Measurements from ENCODE around the gene CYP26A1. TPM values are rescaled to one million over a fixed set of nuclear protein-coding genes. Genes with fewer than 3 reads are reported as not detected.
A peak's percentile ranks its signal among the peaks of the same experiment; 100 is the strongest.

CYP26A1 gene, protein sequence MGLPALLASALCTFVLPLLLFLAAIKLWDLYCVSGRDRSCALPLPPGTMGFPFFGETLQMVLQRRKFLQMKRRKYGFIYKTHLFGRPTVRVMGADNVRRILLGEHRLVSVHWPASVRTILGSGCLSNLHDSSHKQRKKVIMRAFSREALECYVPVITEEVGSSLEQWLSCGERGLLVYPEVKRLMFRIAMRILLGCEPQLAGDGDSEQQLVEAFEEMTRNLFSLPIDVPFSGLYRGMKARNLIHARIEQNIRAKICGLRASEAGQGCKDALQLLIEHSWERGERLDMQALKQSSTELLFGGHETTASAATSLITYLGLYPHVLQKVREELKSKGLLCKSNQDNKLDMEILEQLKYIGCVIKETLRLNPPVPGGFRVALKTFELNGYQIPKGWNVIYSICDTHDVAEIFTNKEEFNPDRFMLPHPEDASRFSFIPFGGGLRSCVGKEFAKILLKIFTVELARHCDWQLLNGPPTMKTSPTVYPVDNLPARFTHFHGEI
- polyA plus RNA-seq: not detected

DNA sequence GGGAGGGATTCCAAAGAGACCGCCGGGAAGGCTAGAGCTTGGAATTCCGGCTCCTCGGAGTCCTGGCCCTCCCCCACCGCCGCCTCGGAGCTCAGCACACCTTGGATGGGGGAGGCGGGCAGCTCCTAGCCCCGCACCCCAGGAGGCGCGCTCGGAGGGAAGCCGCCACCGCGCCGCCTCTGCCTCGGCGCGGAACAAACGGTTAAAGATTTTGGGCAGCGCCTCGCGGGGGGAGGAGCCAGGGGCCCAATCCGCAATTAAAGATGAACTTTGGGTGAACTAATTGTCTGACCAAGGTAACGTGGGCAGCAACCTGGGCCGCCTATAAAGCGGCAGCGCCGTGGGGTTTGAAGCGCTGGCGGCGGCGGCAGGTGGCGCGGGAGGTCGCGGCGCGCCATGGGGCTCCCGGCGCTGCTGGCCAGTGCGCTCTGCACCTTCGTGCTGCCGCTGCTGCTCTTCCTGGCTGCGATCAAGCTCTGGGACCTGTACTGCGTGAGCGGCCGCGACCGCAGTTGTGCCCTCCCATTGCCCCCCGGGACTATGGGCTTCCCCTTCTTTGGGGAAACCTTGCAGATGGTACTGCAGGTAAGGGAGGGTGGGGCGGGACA is at the start of gene CYP26A1:
Gene CYP26A1, plus strand, starts transcription at position 355 of the 608 bp plus-strand sequence. Its CDS starts 42 bp downstream, at position 397.
- Histone ChIP-seq H3K9me3 (ENCODE audit: control insufficient read depth in 2 of 2, insufficient read depth in 1 of 2, low read depth in 1 of 2, low read length in 1 of 2) (peaks cover 0 to 1% of the 10 kb centered on the region in 2 donors), H3K27me3 (ENCODE audit: control insufficient read depth in 1 of 2, insufficient read depth in 2 of 2, low read length in 2 of 2) (peaks cover 19 to 40% of the 10 kb centered on the region in 2 donors), H3K36me3 (ENCODE audit: control insufficient read depth in 2 of 2, insufficient read depth in 2 of 2, low read length in 1 of 2) (no peaks in the 10 kb centered on the region), H3K4me3 (ENCODE audit: low read depth in 1 of 2, low read length in 2 of 2) (peak within 1 kb of the TSS in 1 of 2 donors; percentile 33), H3K27ac (ENCODE audit: low read depth in 2 of 2, low read length in 1 of 2) (no peak within 1 kb of the TSS), H3K4me1 (ENCODE audit: control insufficient read depth in 2 of 2, insufficient read depth in 2 of 2, low read length in 1 of 2) (peaks cover 7 to 14% of the 10 kb centered on the region in 2 donors)
- WGBS, 2 donors: 0 to 1% methylated on average over 37 to 52 of the region's 52 CpGs

DNA sequence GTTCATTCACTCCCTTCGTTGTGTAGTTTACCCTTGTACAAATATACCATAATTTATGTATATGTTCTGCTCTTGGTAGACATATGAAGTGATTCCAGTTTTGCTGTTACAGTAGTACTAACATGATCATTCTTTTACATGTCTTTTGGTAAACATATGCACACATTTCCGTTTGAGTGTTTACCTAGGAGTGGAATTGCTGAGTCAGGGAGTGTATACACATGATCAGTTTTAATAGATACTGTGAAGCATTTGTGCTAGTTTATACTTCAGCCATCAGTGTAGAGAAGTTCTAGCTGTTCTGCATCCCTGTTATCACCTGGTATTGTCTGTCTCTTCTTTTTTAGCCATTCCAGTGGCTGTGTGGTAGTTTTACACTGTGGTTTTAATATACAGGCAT is 47.6 kb upstream of the CYP26A1 start:
- H3K4me3 ChIP-seq (ENCODE audit: low read depth in 1 of 2, low read length in 2 of 2): no peak overlapping the region
- no peaks in the 10 kb centered on the region for H3K4me1 ChIP-seq (ENCODE audit: control insufficient read depth in 2 of 2, insufficient read depth in 2 of 2, low read length in 1 of 2)
- 61 to 71% methylated on average over 2 of the region's 2 CpGs for WGBS, 2 donors
- no peak overlapping the region for H3K27ac ChIP-seq (ENCODE audit: low read depth in 2 of 2, low read length in 1 of 2)
- H3K9me3 ChIP-seq (ENCODE audit: control insufficient read depth in 2 of 2, insufficient read depth in 1 of 2, low read depth in 1 of 2, low read length in 1 of 2): no peaks in the 10 kb centered on the region
- peaks cover 0 to 2% of the 10 kb centered on the region in 2 donors for H3K36me3 ChIP-seq (ENCODE audit: control insufficient read depth in 2 of 2, insufficient read depth in 2 of 2, low read length in 1 of 2)
- no peaks in the 10 kb centered on the region for H3K27me3 ChIP-seq (ENCODE audit: control insufficient read depth in 1 of 2, insufficient read depth in 2 of 2, low read length in 2 of 2)

DNA sequence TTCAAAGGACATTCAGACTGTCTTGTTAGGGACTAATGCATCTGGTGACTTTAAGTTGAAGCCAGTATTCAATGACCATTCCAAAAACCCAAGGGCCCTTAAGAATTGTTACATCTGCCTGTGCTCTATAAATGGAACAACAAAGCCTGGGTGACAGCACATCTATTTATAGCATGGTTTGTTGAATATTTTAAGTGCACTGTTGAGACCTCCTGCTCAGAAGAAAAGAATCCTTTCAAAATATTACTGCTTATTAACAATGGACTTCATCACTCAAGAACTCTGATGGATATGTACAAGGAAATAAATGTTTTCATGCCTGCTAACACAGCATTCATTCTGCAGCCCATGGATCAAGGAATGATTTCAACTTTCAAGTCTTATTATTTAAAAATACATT is 46.2 kb upstream of the CYP26A1 start:
- H3K4me3 ChIP-seq (ENCODE audit: low read depth in 1 of 2, low read length in 2 of 2): no peak overlapping the region
- no peaks in the 10 kb centered on the region for H3K4me1 ChIP-seq (ENCODE audit: control insufficient read depth in 2 of 2, insufficient read depth in 2 of 2, low read length in 1 of 2)
- H3K36me3 ChIP-seq (ENCODE audit: control insufficient read depth in 2 of 2, insufficient read depth in 2 of 2, low read length in 1 of 2): no peaks in the 10 kb centered on the region
- no peaks in the 10 kb centered on the region for H3K27me3 ChIP-seq (ENCODE audit: control insufficient read depth in 1 of 2, insufficient read depth in 2 of 2, low read length in 2 of 2)
- no peaks in the 10 kb centered on the region for H3K9me3 ChIP-seq (ENCODE audit: control insufficient read depth in 2 of 2, insufficient read depth in 1 of 2, low read depth in 1 of 2, low read length in 1 of 2)
- H3K27ac ChIP-seq (ENCODE audit: low read depth in 2 of 2, low read length in 1 of 2): no peak overlapping the region

DNA sequence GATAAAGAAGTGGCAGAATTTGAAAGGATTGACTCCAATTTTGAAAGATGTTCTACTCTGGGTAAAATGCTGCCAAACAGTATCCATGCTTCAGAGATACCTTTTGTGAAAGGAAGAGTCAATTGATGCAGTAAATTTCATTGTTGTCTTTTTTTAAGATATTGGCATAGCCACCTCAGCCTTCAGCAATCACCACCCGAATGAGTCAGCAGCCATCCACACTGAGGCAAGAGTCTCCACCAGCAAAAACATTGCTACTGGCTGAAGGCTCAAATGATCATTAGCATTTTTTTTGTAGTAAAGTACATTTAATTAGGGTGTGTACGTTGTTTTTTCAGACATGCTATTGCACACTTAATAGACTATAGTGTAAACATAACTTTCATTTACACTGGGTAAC is 44.8 kb upstream of the CYP26A1 start:
- WGBS, 2 donors: 58 to 61% methylated on average over 2 of the region's 2 CpGs
- H3K27me3 ChIP-seq (ENCODE audit: control insufficient read depth in 1 of 2, insufficient read depth in 2 of 2, low read length in 2 of 2): no peaks in the 10 kb centered on the region
- no peaks in the 10 kb centered on the region for H3K4me1 ChIP-seq (ENCODE audit: control insufficient read depth in 2 of 2, insufficient read depth in 2 of 2, low read length in 1 of 2)
- no peak overlapping the region for H3K27ac ChIP-seq (ENCODE audit: low read depth in 2 of 2, low read length in 1 of 2)
- no peaks in the 10 kb centered on the region for H3K36me3 ChIP-seq (ENCODE audit: control insufficient read depth in 2 of 2, insufficient read depth in 2 of 2, low read length in 1 of 2)
- no peak overlapping the region for H3K4me3 ChIP-seq (ENCODE audit: low read depth in 1 of 2, low read length in 2 of 2)
- H3K9me3 ChIP-seq (ENCODE audit: control insufficient read depth in 2 of 2, insufficient read depth in 1 of 2, low read depth in 1 of 2, low read length in 1 of 2): no peaks in the 10 kb centered on the region

DNA sequence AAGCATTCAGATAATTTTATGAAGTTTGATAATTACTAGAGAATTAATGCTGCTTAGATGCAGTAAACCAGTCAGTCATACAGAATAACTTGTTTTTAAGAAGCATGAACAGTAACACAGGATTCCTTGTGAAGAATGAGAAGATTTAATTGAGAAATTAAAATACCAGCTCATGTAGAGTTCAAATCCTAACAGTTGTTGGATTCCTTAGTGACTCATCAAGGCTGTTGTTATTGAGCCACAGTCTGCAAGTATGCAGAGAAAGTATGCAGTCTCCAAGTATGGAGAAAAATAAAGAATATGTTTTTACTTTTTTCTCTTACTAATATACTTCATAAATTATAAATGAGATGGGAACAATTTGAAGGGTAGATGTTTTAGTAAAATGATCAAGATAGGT is 43.3 kb upstream of the CYP26A1 start:
- Histone ChIP-seq H3K27ac (ENCODE audit: low read depth in 2 of 2, low read length in 1 of 2) (no peak overlapping the region), H3K27me3 (ENCODE audit: control insufficient read depth in 1 of 2, insufficient read depth in 2 of 2, low read length in 2 of 2) (no peaks in the 10 kb centered on the region), H3K4me3 (ENCODE audit: low read depth in 1 of 2, low read length in 2 of 2) (no peak overlapping the region), H3K36me3 (ENCODE audit: control insufficient read depth in 2 of 2, insufficient read depth in 2 of 2, low read length in 1 of 2) (no peaks in the 10 kb centered on the region), H3K4me1 (ENCODE audit: control insufficient read depth in 2 of 2, insufficient read depth in 2 of 2, low read length in 1 of 2) (no peaks in the 10 kb centered on the region), H3K9me3 (ENCODE audit: control insufficient read depth in 2 of 2, insufficient read depth in 1 of 2, low read depth in 1 of 2, low read length in 1 of 2) (no peaks in the 10 kb centered on the region)

DNA sequence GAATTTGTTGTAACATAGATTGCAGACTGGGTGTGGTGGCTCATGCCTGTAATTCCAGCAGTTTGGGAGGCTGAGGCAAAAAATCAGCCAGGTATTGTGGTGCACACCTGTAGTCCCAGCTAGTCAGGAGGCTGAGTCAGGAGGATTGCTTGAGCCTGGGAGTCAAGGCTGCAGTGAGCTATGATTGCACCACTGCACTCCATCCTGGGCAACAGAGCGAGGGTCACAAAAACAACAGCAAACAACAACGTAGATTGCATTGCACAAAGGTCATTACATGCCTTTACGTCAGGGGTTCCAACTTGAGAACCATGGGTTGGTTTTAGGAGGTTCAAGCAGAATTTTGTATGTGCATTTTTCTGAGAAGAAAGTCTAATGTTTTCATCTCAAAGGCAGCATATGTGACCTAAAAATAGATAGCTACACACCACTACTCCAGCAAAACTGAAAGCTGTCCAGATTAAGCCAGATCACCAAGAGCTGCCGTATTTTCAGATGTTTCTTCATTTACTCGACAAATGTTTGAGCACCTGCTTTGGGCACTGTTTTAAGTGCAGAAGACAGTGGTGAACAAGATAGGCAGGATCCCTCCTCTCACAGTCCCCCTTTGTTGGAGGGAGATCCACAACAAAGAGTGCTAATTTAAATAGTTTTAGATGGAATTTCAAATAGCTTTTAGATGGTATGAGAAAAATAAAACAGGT is 41.4 kb upstream of the CYP26A1 start:
- no peak overlapping the region for H3K27ac ChIP-seq (ENCODE audit: low read depth in 2 of 2, low read length in 1 of 2)
- H3K36me3 ChIP-seq (ENCODE audit: control insufficient read depth in 2 of 2, insufficient read depth in 2 of 2, low read length in 1 of 2): no peaks in the 10 kb centered on the region
- H3K4me1 ChIP-seq (ENCODE audit: control insufficient read depth in 2 of 2, insufficient read depth in 2 of 2, low read length in 1 of 2): no peaks in the 10 kb centered on the region
- H3K9me3 ChIP-seq (ENCODE audit: control insufficient read depth in 2 of 2, insufficient read depth in 1 of 2, low read depth in 1 of 2, low read length in 1 of 2): no peaks in the 10 kb centered on the region
- 87 to 88% methylated on average over 5 of the region's 5 CpGs for WGBS, 2 donors
- H3K4me3 ChIP-seq (ENCODE audit: low read depth in 1 of 2, low read length in 2 of 2): no peak overlapping the region
- no peaks in the 10 kb centered on the region for H3K27me3 ChIP-seq (ENCODE audit: control insufficient read depth in 1 of 2, insufficient read depth in 2 of 2, low read length in 2 of 2)

DNA sequence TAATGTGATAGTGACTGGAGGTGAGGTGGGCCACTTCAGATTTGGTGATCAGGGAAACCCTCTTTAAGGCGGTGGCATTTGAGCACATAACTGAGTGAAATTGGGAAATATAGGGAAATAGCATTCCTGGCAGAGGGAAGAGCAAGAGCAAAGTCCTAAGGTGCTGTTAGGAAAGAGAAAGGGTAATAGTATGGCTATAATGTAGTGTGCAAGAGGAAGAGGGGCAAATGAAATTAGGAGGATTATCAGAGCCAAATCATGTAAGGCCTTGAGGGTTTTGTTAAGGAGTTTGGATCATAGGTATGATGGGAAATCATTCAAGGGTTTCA is 40.9 kb upstream of the CYP26A1 start:
- H3K4me3 ChIP-seq (ENCODE audit: low read depth in 1 of 2, low read length in 2 of 2): no peak overlapping the region
- no peak overlapping the region for H3K27ac ChIP-seq (ENCODE audit: low read depth in 2 of 2, low read length in 1 of 2)
- H3K9me3 ChIP-seq (ENCODE audit: control insufficient read depth in 2 of 2, insufficient read depth in 1 of 2, low read depth in 1 of 2, low read length in 1 of 2): no peaks in the 10 kb centered on the region
- WGBS, 2 donors: 97 to 100% methylated on average over 1 of the region's 1 CpG
- no peaks in the 10 kb centered on the region for H3K27me3 ChIP-seq (ENCODE audit: control insufficient read depth in 1 of 2, insufficient read depth in 2 of 2, low read length in 2 of 2)
- H3K36me3 ChIP-seq (ENCODE audit: control insufficient read depth in 2 of 2, insufficient read depth in 2 of 2, low read length in 1 of 2): no peaks in the 10 kb centered on the region
- H3K4me1 ChIP-seq (ENCODE audit: control insufficient read depth in 2 of 2, insufficient read depth in 2 of 2, low read length in 1 of 2): no peaks in the 10 kb centered on the region

DNA sequence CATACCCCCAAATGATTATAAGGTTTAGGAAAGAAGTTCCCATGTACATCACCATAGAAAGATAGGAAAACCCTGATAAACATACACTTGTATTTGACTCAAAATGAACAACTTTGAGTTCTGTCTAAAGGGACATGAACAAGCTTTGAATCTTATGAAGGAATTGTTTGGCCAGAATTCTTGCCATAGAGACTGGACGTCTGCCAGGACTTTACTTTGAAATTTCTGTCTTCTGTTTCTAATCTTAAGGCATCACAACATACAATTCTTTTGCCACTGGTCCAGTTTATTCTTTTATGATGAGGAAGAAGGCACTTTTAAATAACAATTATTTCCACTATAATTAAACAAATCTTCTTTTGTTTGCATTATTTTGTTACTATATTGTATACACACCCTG is 39.3 kb upstream of the CYP26A1 start:
- WGBS, 2 donors: 11 to 43% methylated on average over 1 of the region's 1 CpG
- Histone ChIP-seq H3K27me3 (ENCODE audit: control insufficient read depth in 1 of 2, insufficient read depth in 2 of 2, low read length in 2 of 2) (no peaks in the 10 kb centered on the region), H3K27ac (ENCODE audit: low read depth in 2 of 2, low read length in 1 of 2) (no peak overlapping the region), H3K4me1 (ENCODE audit: control insufficient read depth in 2 of 2, insufficient read depth in 2 of 2, low read length in 1 of 2) (no peaks in the 10 kb centered on the region), H3K9me3 (ENCODE audit: control insufficient read depth in 2 of 2, insufficient read depth in 1 of 2, low read depth in 1 of 2, low read length in 1 of 2) (no peaks in the 10 kb centered on the region), H3K36me3 (ENCODE audit: control insufficient read depth in 2 of 2, insufficient read depth in 2 of 2, low read length in 1 of 2) (no peaks in the 10 kb centered on the region), H3K4me3 (ENCODE audit: low read depth in 1 of 2, low read length in 2 of 2) (no peak overlapping the region)

DNA sequence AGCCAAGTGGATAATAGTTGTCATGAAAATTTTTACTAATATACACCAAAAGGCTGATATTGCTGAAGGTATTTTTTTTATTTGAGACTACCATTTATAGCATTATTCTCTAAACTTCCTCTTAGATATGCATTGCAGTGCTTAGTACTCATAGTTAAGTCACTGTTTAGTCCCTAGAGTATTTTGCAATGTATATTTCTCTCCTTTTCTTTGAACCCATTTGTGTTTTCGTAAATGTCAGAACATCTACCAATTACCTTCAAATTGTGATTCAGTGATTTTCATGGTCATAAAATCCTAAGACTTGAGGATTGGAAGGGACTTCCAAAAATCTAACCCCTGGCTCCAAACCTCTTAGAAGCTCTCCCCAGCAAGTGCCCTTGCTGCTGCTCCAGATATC is 34.6 kb upstream of the CYP26A1 start:
- Histone ChIP-seq H3K9me3 (ENCODE audit: control insufficient read depth in 2 of 2, insufficient read depth in 1 of 2, low read depth in 1 of 2, low read length in 1 of 2) (no peaks in the 10 kb centered on the region), H3K27me3 (ENCODE audit: control insufficient read depth in 1 of 2, insufficient read depth in 2 of 2, low read length in 2 of 2) (no peaks in the 10 kb centered on the region), H3K4me1 (ENCODE audit: control insufficient read depth in 2 of 2, insufficient read depth in 2 of 2, low read length in 1 of 2) (no peaks in the 10 kb centered on the region), H3K27ac (ENCODE audit: low read depth in 2 of 2, low read length in 1 of 2) (no peak overlapping the region), H3K36me3 (ENCODE audit: control insufficient read depth in 2 of 2, insufficient read depth in 2 of 2, low read length in 1 of 2) (no peaks in the 10 kb centered on the region), H3K4me3 (ENCODE audit: low read depth in 1 of 2, low read length in 2 of 2) (no peak overlapping the region)
- WGBS, 2 donors: 95 to 100% methylated on average over 1 of the region's 1 CpG
